GM12892 (cell line): ENCODE measurements around the gene NFASC.
A peak's percentile ranks its signal among the peaks of the same experiment; 100 is the strongest.

ENCODE experiments used
- DNase-seq: peaks from one replicate; pipeline ENCODE4 v3.0.0; 2011; ENCODE audit not compliant: insufficient read length
- FAIRE-seq: peaks from 2 replicates; lab custom pipeline; 2011; peaks lifted over from hg19 to GRCh38; lab: Jason Lieb, UNC
- POLR2A ChIP-seq: IDR thresholded peaks from 2 replicates; pipeline ENCODE4 v1.6.1; 2011; ENCODE audit warnings: low read depth, low read length, control low read depth
- POLR2AphosphoS5 ChIP-seq: IDR thresholded peaks from 2 replicates; pipeline ENCODE4 v1.6.1; 2011; ENCODE audit warnings: low read depth, low read length, control low read depth
- TAF1 ChIP-seq: IDR thresholded peaks from 2 replicates; pipeline ENCODE4 v1.6.1; 2011; ENCODE audit warnings: low read depth, mild to moderate bottlenecking, control low read depth, low read length, borderline replicate concordance

NFASC gene

GRCh38 chr1:204972426-204972825 lies 101.8 kb downstream of the NFASC start:
- DNase-seq: no peak

GRCh38 chr1:204973449-204973848 lies 102.8 kb downstream of the NFASC start:
- DNase-seq: no peak
- no peak for FAIRE-seq
- TF ChIP-seq POLR2AphosphoS5 (no peak), POLR2A (no peak), TAF1 (no peak)

More at GRCh38 chr1:204972426-204972825, 101.8 kb downstream of the NFASC start:
- FAIRE-seq: no peak
- no peak for TF ChIP-seq TAF1
- TF ChIP-seq POLR2AphosphoS5: no peak
- TF ChIP-seq POLR2A: no peak

- FAIRE-seq: no peak
- no peak for TF ChIP-seq POLR2A
- TF ChIP-seq POLR2AphosphoS5: no peak
- TF ChIP-seq TAF1: no peak
- DNase-seq: no peak
Observed at GRCh38 chr1:204974327-204974726, 103.7 kb downstream of the NFASC start.

GRCh38 chr1:204975021-204975420 lies 104.4 kb downstream of the NFASC start:
- no peak for TF ChIP-seq TAF1
- no peak for TF ChIP-seq POLR2AphosphoS5
- TF ChIP-seq POLR2A: no peak
- DNase-seq (no peak), FAIRE-seq (no peak)

GRCh38 chr1:204975568-204976235 lies 105.0 kb downstream of the NFASC start:
- peak; percentile 68 for DNase-seq
- TF ChIP-seq POLR2AphosphoS5 (no peak), TAF1 (no peak), POLR2A (no peak)
- FAIRE-seq: peak; percentile 78

GRCh38 chr1:204976646-204977045 lies 106.0 kb downstream of the NFASC start:
- FAIRE-seq (no peak), DNase-seq (no peak)
- TF ChIP-seq POLR2AphosphoS5: no peak
- TF ChIP-seq TAF1: no peak
- no peak for TF ChIP-seq POLR2A

GRCh38 chr1:204977318-204977717 lies 106.7 kb downstream of the NFASC start:
- DNase-seq (peak; percentile 50), FAIRE-seq (peak; percentile 92)
- TF ChIP-seq TAF1 (no peak), POLR2AphosphoS5 (no peak), POLR2A (no peak)

GRCh38 chr1:204978782-204979181 lies 108.1 kb downstream of the NFASC start:
- FAIRE-seq (no peak), DNase-seq (no peak)
- no peak for TF ChIP-seq POLR2AphosphoS5
- no peak for TF ChIP-seq POLR2A
- no peak for TF ChIP-seq TAF1

GRCh38 chr1:204979306-204979705 lies 108.6 kb downstream of the NFASC start:
- DNase-seq (no peak), FAIRE-seq (no peak)
- TF ChIP-seq TAF1: no peak
- no peak for TF ChIP-seq POLR2AphosphoS5
- TF ChIP-seq POLR2A: no peak

- FAIRE-seq (no peak), DNase-seq (no peak)
- no peak for TF ChIP-seq TAF1
- no peak for TF ChIP-seq POLR2A
- no peak for TF ChIP-seq POLR2AphosphoS5
Observed at GRCh38 chr1:204979891-204980649, 109.4 kb downstream of the NFASC start.

GRCh38 chr1:204980840-204981405 lies 110.3 kb downstream of the NFASC start:
- FAIRE-seq (no peak), DNase-seq (no peak)
- TF ChIP-seq POLR2A (no peak), POLR2AphosphoS5 (no peak), TAF1 (no peak)
